ENCODE results near the gene CEND1. TPM values are rescaled to one million over a fixed set of nuclear protein-coding genes. Genes with fewer than 3 reads are reported as not detected.

The CEND1 gene
- total and polyA plus RNA-seq, 2 of the 13 experiments (the other 11 are each of a cell fraction or from before 2014, with no cell fraction given): not detected

- no peak for TF ChIP-seq HIVEP1 (CRISPR knock-in tag; IDR thresholded peaks at IDR 0.05)
- no peak for TF ChIP-seq ZNF432 (CRISPR knock-in tag; IDR thresholded peaks at IDR 0.05; ENCODE audit: borderline replicate concordance)
- TF ChIP-seq CTCF (CRISPR knock-in tag; IDR thresholded peaks at IDR 0.05): peak; percentile 81
- TF ChIP-seq ZNF180 (CRISPR knock-in tag; IDR thresholded peaks at IDR 0.05; ENCODE audit: borderline replicate concordance, low read depth): no peak
- no peak for TF ChIP-seq ZFYVE20 (CRISPR knock-in tag; IDR thresholded peaks at IDR 0.05; ENCODE audit: borderline replicate concordance, low read depth)
- no peak for TF ChIP-seq LRRFIP1 (CRISPR knock-in tag; conservative IDR thresholded peaks at IDR 0.05)
- peak; percentile 88 for TF ChIP-seq ZNF331 (CRISPR knock-in tag; IDR thresholded peaks at IDR 0.05)
- TF ChIP-seq ZNF282 (IDR thresholded peaks at IDR 0.05; ENCODE audit: partially characterized antibody): no peak
- TF ChIP-seq HMG20A (CRISPR knock-in tag; IDR thresholded peaks at IDR 0.05; ENCODE audit: borderline replicate concordance): no peak
- TF ChIP-seq ZNF83 (CRISPR knock-in tag; IDR thresholded peaks at IDR 0.05; ENCODE audit: borderline replicate concordance): no peak
- TF ChIP-seq ZNF256 (CRISPR knock-in tag; conservative IDR thresholded peaks at IDR 0.05): no peak
- TF ChIP-seq ZNF615 (CRISPR knock-in tag; IDR thresholded peaks at IDR 0.05; ENCODE audit: borderline replicate concordance): no peak
- TF ChIP-seq ZNF549 (CRISPR knock-in tag; IDR thresholded peaks at IDR 0.05): no peak
- no peak for TF ChIP-seq ESRRA (CRISPR knock-in tag; IDR thresholded peaks at IDR 0.05; ENCODE audit: low read depth)
- TF ChIP-seq CEBPB (IDR thresholded peaks at IDR 0.05; ENCODE audit: borderline replicate concordance, low read depth, low read length): no peak
- no peak for TF ChIP-seq NFE2L2 (IDR thresholded peaks at IDR 0.05; ENCODE audit: low read length)
- TF ChIP-seq NCOA1 (CRISPR knock-in tag; IDR thresholded peaks at IDR 0.05): no peak
- TF ChIP-seq ATF6 (CRISPR knock-in tag; conservative IDR thresholded peaks at IDR 0.05): no peak
- 0 out of 2 replicates have a peak, but pooled peaks have one; percentile 35 for TF ChIP-seq PAWR (CRISPR knock-in tag; IDR thresholded peaks at IDR 0.05; ENCODE audit: borderline replicate concordance)
- peak; percentile 84; the same call in 1 of the 2 replicates for TF ChIP-seq ERF (CRISPR knock-in tag; IDR thresholded peaks at IDR 0.05)
- TF ChIP-seq MIXL1 (CRISPR knock-in tag; IDR thresholded peaks at IDR 0.05): no peak
- TF ChIP-seq NR0B2 (CRISPR knock-in tag; IDR thresholded peaks at IDR 0.05): peak; percentile 67; the same call in 1 of the 2 replicates
- TF ChIP-seq PAX8 (CRISPR knock-in tag; IDR thresholded peaks at IDR 0.05; ENCODE audit: borderline replicate concordance): no peak
- no peak for TF ChIP-seq ZNF33B (CRISPR knock-in tag; IDR thresholded peaks at IDR 0.05)
Observed at GRCh38 chr11:838441-839279, 48.8 kb upstream of the CEND1 start (continued).

All from HepG2 (cell line).